Endothelial cell of umbilical vein (primary cell): ENCODE measurements around the gene RBM42. TPM values are rescaled to one million over a fixed set of nuclear protein-coding genes. Genes with fewer than 3 reads are reported as not detected.

Experiments used
- BruUV-seq: library from RNA; stranded (reverse); fragments of 400-500 nt; replicated peaks from 2 replicates; lab custom pipeline; 2021; lab: Mats Ljungman, UMichigan
- CTCF ChIA-PET: fragments of 300-600, 350-600 bp; sonication (Branson Sonifier 250); formaldehyde crosslinking; loops from one replicate; lab custom pipeline; 2021; ENCODE audit warnings: antibody characterized with exemption, inconsistent platforms; lab: Charles Lee
- POLR2A ChIA-PET: fragments of 300-600, 350-600 bp; sonication (Branson Sonifier 250); formaldehyde crosslinking; loops from one replicate; lab custom pipeline; 2021; ENCODE audit warnings: antibody characterized with exemption, inconsistent platforms; lab: Charles Lee
- DNase-seq: peaks from one replicate; pipeline ENCODE4 v3.0.0-alpha.2; 2011; ENCODE audit warnings: low read depth, low spot score
- FAIRE-seq: peaks from 2 replicates; lab custom pipeline; 2011; peaks lifted over from hg19 to GRCh38; lab: Jason Lieb, UNC
- H2AFZ ChIP-seq: 2 replicates; pipeline ENCODE4 v1.6.0; 2012; ENCODE audit warnings: low read depth, low read length, control low read depth, inconsistent platforms
- H3K27ac ChIP-seq: 2 replicates; pipeline ENCODE4 v1.5.1; 2011; ENCODE audit warnings: low read depth, mild to moderate bottlenecking, control low read depth, low read length, moderate library complexity; ENCODE audit not compliant: insufficient read depth
- H3K27me3 ChIP-seq, 2 experiments: 2 replicates each; pipeline versions ENCODE4 v1.6.0 to v1.6.1; 2011; ENCODE audit warnings: low read length in 2 of 2, mixed read lengths in 1 of 2; ENCODE audit not compliant: control insufficient read depth in 2 of 2, insufficient read depth in 2 of 2
- H3K36me3 ChIP-seq, 2 experiments: 2 replicates in 1 of 2; 3 replicates in 1 of 2; pipeline ENCODE4 v1.5.1; 2011; ENCODE audit warnings: low read length in 2 of 2, mild to moderate bottlenecking in 1 of 2, moderate library complexity in 1 of 2; ENCODE audit not compliant: control insufficient read depth in 2 of 2, insufficient read depth in 2 of 2; ENCODE audit errors: extremely low read depth in 1 of 2
- H3K4me1 ChIP-seq: 3 replicates; pipeline ENCODE4 v1.5.1; 2011; ENCODE audit warnings: mild to moderate bottlenecking, low read length; ENCODE audit not compliant: control insufficient read depth, insufficient read depth; ENCODE audit errors: extremely low read depth
- H3K4me2 ChIP-seq: 2 replicates; pipeline ENCODE4 v1.6.1; 2011; ENCODE audit warnings: low read length, control low read depth, mixed read lengths; ENCODE audit not compliant: insufficient read depth
- H3K4me3 ChIP-seq, 3 experiments: fragments of 200-600 bp in 1 of 3; sonication (generic), shearing (Covaris generic) in 1 of 3; replicated peaks in 1 of 3; 2 replicates each; pipeline ENCODE4 v1.5.1; 2011 to 2016; ENCODE audit warnings: control low read depth in 3 of 3, low read length in 3 of 3, mild to moderate bottlenecking in 2 of 3, inconsistent platforms in 1 of 3, low read depth in 1 of 3, moderate library complexity in 1 of 3; ENCODE audit not compliant: insufficient read depth in 1 of 3
- H3K79me2 ChIP-seq: 2 replicates; pipeline ENCODE4 v1.6.0; 2012; ENCODE audit warnings: low read length, inconsistent platforms; ENCODE audit not compliant: control insufficient read depth, insufficient read depth
- H3K9ac ChIP-seq: replicated peaks from 2 replicates; pipeline ENCODE3; 2011; ENCODE audit warnings: low read length, control low read depth; ENCODE audit not compliant: insufficient read depth; ENCODE audit errors: extremely low read depth
- H3K9me1 ChIP-seq: replicated peaks from 3 replicates; pipeline ENCODE4 v1.6.0; 2011; ENCODE audit warnings: mild to moderate bottlenecking, low read length; ENCODE audit not compliant: control insufficient read depth, insufficient read depth; ENCODE audit errors: extremely low read depth
- H3K9me3 ChIP-seq: replicated peaks from 2 replicates; pipeline ENCODE4 v1.5.1; 2012; ENCODE audit warnings: low read length, inconsistent platforms; ENCODE audit not compliant: control insufficient read depth, insufficient read depth
- H4K20me1 ChIP-seq: replicated peaks from 2 replicates; pipeline ENCODE3; 2011; ENCODE audit warnings: mild to moderate bottlenecking, low read length; ENCODE audit not compliant: control insufficient read depth, insufficient read depth; ENCODE audit errors: extremely low read depth
- EZH2 ChIP-seq: IDR thresholded peaks from 2 replicates; pipeline ENCODE4 v1.6.1; 2012; ENCODE audit warnings: borderline replicate concordance, low read depth, mild to moderate bottlenecking, moderate library complexity, low read length, inconsistent platforms; ENCODE audit not compliant: severe bottlenecking
- FOS ChIP-seq: IDR thresholded peaks from 2 replicates; pipeline ENCODE4 v1.6.1; 2011; ENCODE audit warnings: mild to moderate bottlenecking, low read length, moderate library complexity, borderline replicate concordance; ENCODE audit not compliant: insufficient read depth
- GATA2 ChIP-seq: IDR thresholded peaks from 2 replicates; pipeline ENCODE4 v1.7.0; 2011; ENCODE audit warnings: low read depth, mild to moderate bottlenecking, moderate library complexity, mixed read lengths, low read length; ENCODE audit not compliant: insufficient read length, insufficient read depth
- JUN ChIP-seq: IDR thresholded peaks from 2 replicates; pipeline ENCODE4 v1.6.1; 2011; ENCODE audit warnings: borderline replicate concordance, low read depth; ENCODE audit not compliant: insufficient read length, insufficient read depth
- MYC ChIP-seq: IDR thresholded peaks from one replicate; pipeline ENCODE4 v1.6.1; 2011; ENCODE audit warnings: mild to moderate bottlenecking, low read depth, low read length
- POLR2A ChIP-seq: IDR thresholded peaks from 2 replicates; pipeline ENCODE4 v1.6.1; 2012; ENCODE audit warnings: low read depth, mild to moderate bottlenecking, control low read depth, low read length
- POLR2AphosphoS5 ChIP-seq: IDR thresholded peaks from 2 replicates; pipeline ENCODE4 v1.6.1; 2012; ENCODE audit warnings: low read depth, mild to moderate bottlenecking, control low read depth, low read length, moderate library complexity; ENCODE audit not compliant: insufficient read depth
- dilution Hi-C: fragments of 300-500 bp; cut with MboI; formaldehyde crosslinking; loops from one replicate; pipeline ENCODE4 v1.15.0; 2019; ENCODE audit warnings: low sequenced_read_pairs; ENCODE audit not compliant: extremely low pct_ligation_motif_present
- intact Hi-C: fragments of 100-400 bp; cut with micrococcal nuclease; formaldehyde crosslinking; loops from one replicate; pipeline ENCODE4 v1.10.0; 2022
- polyA plus RNA-seq, 4 experiments: library from polyadenylated mRNA; depleted of rRNA in 3 of 4; stranded (reverse) in 3 of 4; unstranded in 1 of 4; fragments of >200 nt; gene quantifications; 2 replicates each; pipeline versions ENCODE4 v1.2.1 to v1.2.3, GENCODE V29; 2011 to 2012; ENCODE audit warnings: missing spikeins in 1 of 4
- total RNA-seq: library from RNA; stranded (reverse); gene quantifications from 2 replicates; pipeline ENCODE4 v1.2.3, GENCODE V29; 2021
- TF ChIP-seq, protein P1 (sequence below), 2 donors: IDR thresholded peaks; 1 replicate in 1 of 2; 2 replicates in 1 of 2; pipeline ENCODE4 v1.5.1; 2011; ENCODE audit warnings: low read length in 2 of 2, mild to moderate bottlenecking in 2 of 2, moderate library complexity in 2 of 2, control low read depth in 1 of 2, inconsistent platforms in 1 of 2, low read depth in 1 of 2; ENCODE audit not compliant: insufficient read depth in 1 of 2; ENCODE audit errors: extremely low read depth in 1 of 2
- TF ChIP-seq, protein P2 (sequence below): IDR thresholded peaks from 2 replicates; pipeline ENCODE4 v1.6.1; 2011; ENCODE audit not compliant: insufficient read depth, insufficient read length

RBM42 gene
- total and polyA plus RNA-seq, 2 donors (not counting 3 experiments of a cell fraction or from before 2014, with no cell fraction given) = 78.3 to 97.3 TPM

DNA sequence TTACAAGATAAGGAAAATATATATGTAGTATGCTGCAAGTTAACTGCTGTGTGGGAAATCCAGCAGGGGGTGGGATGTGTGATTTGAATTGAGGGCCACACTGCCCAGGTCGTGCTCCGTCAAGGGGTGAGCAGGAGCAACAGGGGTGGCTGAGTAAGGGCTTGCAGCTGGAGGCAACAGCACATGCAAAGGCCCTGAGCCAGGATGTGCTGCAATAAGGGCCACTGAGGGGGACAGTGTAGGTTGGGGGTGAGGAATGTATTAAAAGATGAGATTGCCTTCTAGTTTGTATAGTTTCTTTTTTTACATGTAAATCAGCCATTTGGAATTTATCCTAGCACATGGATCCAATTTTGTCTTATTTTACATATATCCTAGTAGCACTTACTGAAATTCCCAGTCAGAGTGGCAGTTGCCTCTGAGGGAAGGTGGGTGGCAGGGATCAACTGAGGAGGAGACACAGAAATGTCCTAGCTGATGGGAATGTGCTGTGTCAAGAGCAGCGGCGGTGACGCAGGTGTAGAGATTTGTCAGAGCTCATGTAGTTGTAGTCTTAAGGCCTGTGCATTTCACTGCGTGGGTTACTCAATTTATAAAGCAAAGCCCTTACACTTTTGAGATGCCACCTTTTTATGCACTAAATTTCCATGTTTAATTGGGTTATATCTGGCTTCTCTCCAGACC, 5.4 kb upstream of the RBM42 start:
- H3K9me3 ChIP-seq = no peaks in the 10 kb centered on the region
- dilution Hi-C loops = no loop called here
- H3K9ac ChIP-seq = no peak overlapping the region
- intact Hi-C loops = no loop called here
- peaks cover 0 to 6% of the 10 kb centered on the region in 2 experiments for H3K36me3 ChIP-seq
- H4K20me1 ChIP-seq = no peaks in the 10 kb centered on the region
- DNase-seq (no peak), FAIRE-seq (no peak)
- ChIA-PET CTCF (no interaction called here), POLR2A (no interaction called here)
- no peaks in the 10 kb centered on the region for H3K9me1 ChIP-seq
- no peak overlapping the region for H3K4me2 ChIP-seq
- BruUV-seq = no TSS peak
- TF ChIP-seq, protein P1, sequence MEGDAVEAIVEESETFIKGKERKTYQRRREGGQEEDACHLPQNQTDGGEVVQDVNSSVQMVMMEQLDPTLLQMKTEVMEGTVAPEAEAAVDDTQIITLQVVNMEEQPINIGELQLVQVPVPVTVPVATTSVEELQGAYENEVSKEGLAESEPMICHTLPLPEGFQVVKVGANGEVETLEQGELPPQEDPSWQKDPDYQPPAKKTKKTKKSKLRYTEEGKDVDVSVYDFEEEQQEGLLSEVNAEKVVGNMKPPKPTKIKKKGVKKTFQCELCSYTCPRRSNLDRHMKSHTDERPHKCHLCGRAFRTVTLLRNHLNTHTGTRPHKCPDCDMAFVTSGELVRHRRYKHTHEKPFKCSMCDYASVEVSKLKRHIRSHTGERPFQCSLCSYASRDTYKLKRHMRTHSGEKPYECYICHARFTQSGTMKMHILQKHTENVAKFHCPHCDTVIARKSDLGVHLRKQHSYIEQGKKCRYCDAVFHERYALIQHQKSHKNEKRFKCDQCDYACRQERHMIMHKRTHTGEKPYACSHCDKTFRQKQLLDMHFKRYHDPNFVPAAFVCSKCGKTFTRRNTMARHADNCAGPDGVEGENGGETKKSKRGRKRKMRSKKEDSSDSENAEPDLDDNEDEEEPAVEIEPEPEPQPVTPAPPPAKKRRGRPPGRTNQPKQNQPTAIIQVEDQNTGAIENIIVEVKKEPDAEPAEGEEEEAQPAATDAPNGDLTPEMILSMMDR (IDR thresholded peaks at IDR 0.05; ENCODE audit: extremely low read depth in 1 of 2, insufficient read depth in 1 of 2, low read depth in 1 of 2, low read length in 2 of 2) = no peak
- TF ChIP-seq EZH2 (no peak), MYC (no peak), POLR2AphosphoS5 (no peak), JUN (no peak), GATA2 (no peak), POLR2A (no peak), FOS (no peak)
- TF ChIP-seq, protein P2, sequence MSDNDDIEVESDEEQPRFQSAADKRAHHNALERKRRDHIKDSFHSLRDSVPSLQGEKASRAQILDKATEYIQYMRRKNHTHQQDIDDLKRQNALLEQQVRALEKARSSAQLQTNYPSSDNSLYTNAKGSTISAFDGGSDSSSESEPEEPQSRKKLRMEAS = no peak
- H3K4me1 ChIP-seq = peaks cover 4% of the 10 kb centered on the region
- no peak overlapping the region for H2AFZ ChIP-seq
- no peak overlapping the region for H3K27ac ChIP-seq
- no peaks in the 10 kb centered on the region for H3K79me2 ChIP-seq
- no peaks in the 10 kb centered on the region for H3K27me3 ChIP-seq
- H3K4me3 ChIP-seq = no peak overlapping the region
